ENCODE measurements around the gene C1orf232. TPM values are rescaled to one million over a fixed set of nuclear protein-coding genes. Genes with fewer than 3 reads are reported as not detected.

Gene C1orf232
- total and polyA plus RNA-seq, 2 donors (not counting 1 experiment from before 2014, with no cell fraction given): not detected

DNA sequence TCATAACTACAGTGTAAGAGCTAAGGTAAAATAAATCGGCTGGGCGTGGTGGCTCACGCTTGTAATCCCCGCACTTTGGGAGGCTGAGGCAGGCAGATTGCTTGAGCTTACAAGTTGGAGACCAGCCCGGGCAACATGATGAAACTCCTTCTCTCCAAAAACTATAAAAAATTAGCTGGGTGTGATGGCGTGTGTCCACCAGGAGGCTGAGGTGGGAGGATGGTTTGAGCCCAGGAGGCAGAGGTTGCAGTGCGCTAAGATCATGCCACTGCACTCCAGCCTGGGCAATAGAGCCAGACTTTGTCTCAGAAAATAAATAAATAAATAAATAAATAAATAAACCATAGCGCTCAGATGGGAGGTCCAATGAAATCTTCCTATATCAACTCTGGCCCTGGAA is 26.6 kb downstream of the C1orf232 start:
- H3K9ac ChIP-seq (ENCODE audit: low read length): no peak overlapping the region
- no peak overlapping the region for H3K4me3 Mint-ChIP-seq
- POLR2A ChIA-PET: interaction anchor here (0.6 kb wide), 1 partner anchor 78 kb away, joined by 4 read pairs; no protein-coding TSS in a partner anchor

DNA sequence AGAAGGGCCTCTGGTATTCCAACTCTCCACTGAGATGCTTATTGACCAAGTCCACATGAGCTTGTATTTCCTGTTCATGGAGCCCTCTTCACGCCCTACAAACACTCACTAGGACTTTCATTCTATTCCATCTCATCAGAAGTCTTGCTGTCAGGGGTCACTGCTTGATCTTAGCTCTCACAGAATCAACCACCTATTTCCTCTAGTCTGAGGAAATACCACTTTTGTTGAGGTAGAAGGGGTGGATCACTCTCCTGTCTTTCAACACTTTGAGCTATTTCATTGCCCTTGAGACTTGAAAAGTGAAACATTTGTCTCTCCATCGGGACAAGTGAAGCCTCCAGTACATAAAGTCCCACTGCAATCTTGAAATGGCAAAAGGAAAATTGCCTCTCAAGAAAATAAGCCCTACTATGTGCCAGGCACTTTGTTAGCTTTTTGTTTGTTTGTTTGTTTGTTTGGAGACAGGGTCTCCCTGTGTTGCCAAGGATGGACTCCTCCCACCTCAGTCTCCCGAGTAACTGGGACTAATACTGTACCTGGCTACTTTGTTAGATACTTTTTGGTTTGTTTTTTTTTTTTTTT is 29.7 kb downstream of the C1orf232 start:
- Mint-ChIP-seq H3K9me3 (ENCODE audit: insufficient read depth) (no peaks in the 10 kb centered on the region), H3K27me3 (no peaks in the 10 kb centered on the region), H3K4me3 (no peak overlapping the region), H3K4me1 (no peaks in the 10 kb centered on the region), H3K27ac (no peak overlapping the region)
- H2AFZ ChIP-seq (ENCODE audit: insufficient read depth, low read depth, low read length, poor library complexity, severe bottlenecking): no peak overlapping the region
- no peak overlapping the region for H3K9ac ChIP-seq (ENCODE audit: low read length)
- H3K36me3 ChIP-seq (replicated peaks in 1 of 2; ENCODE audit: control extremely low read depth in 1 of 2, control insufficient read depth in 1 of 2, extremely low read depth in 1 of 2, insufficient read depth in 2 of 2, low read length in 1 of 2): no peaks in the 10 kb centered on the region
- H3K9me3 ChIP-seq (ENCODE audit: control extremely low read depth in 1 of 3, control insufficient read depth in 2 of 3, insufficient read depth in 1 of 3, low read length in 2 of 3): peaks cover 0 to 4% (median 2%) of the 10 kb centered on the region in 3 donors
- no peaks in the 10 kb centered on the region for H3K27me3 ChIP-seq (replicated peaks in 1 of 4; ENCODE audit: control extremely low read depth in 1 of 4, control insufficient read depth in 3 of 4, insufficient read depth in 4 of 4, low read length in 3 of 4)
- H3K4me3 ChIP-seq (ENCODE audit: control extremely low read depth in 1 of 5, extremely low read depth in 1 of 5, insufficient read depth in 1 of 5, low read depth in 2 of 5, low read length in 4 of 5): no peak overlapping the region
- H3K27ac ChIP-seq (ENCODE audit: low read length in 2 of 2): no peak overlapping the region
- H4K20me1 ChIP-seq (ENCODE audit: control insufficient read depth, insufficient read depth, low read length, poor library complexity, severe bottlenecking): no peaks in the 10 kb centered on the region
- intact Hi-C loops (cut with micrococcal nuclease): no loop called here
- H3K4me1 ChIP-seq (ENCODE audit: control insufficient read depth in 2 of 2, insufficient read depth in 2 of 2, low read length in 2 of 2): no peaks in the 10 kb centered on the region
- ATAC-seq (ENCODE audit: low read depth): no peak
- DNase-seq: no peak
- H3K79me2 ChIP-seq (ENCODE audit: control insufficient read depth, insufficient read depth, low read length): no peaks in the 10 kb centered on the region
- ChIA-PET CTCF (interaction anchor here (0.7 to 1.5 kb wide), 6 partner anchors 11 to 278 kb away, joined by 3 to 6 read pairs (median 4); partner anchors contain the start of gene ZNF593), POLR2A (no interaction called here)
- TF ChIP-seq, protein P1, sequence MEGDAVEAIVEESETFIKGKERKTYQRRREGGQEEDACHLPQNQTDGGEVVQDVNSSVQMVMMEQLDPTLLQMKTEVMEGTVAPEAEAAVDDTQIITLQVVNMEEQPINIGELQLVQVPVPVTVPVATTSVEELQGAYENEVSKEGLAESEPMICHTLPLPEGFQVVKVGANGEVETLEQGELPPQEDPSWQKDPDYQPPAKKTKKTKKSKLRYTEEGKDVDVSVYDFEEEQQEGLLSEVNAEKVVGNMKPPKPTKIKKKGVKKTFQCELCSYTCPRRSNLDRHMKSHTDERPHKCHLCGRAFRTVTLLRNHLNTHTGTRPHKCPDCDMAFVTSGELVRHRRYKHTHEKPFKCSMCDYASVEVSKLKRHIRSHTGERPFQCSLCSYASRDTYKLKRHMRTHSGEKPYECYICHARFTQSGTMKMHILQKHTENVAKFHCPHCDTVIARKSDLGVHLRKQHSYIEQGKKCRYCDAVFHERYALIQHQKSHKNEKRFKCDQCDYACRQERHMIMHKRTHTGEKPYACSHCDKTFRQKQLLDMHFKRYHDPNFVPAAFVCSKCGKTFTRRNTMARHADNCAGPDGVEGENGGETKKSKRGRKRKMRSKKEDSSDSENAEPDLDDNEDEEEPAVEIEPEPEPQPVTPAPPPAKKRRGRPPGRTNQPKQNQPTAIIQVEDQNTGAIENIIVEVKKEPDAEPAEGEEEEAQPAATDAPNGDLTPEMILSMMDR (IDR thresholded peaks at IDR 0.05): no peak
- 83% methylated on average over 1 of the region's 3 CpGs for WGBS (ENCODE audit: insufficient coverage)
- H3K4me2 ChIP-seq (replicated peaks; ENCODE audit: low read depth, low read length, poor library complexity, severe bottlenecking): no peak overlapping the region

More for the DNA sequence above, 26.6 kb downstream of the C1orf232 start:
- ATAC-seq (ENCODE audit: low read depth) (no peak), DNase-seq (no peak)
- H3K79me2 ChIP-seq (ENCODE audit: control insufficient read depth, insufficient read depth, low read length): no peaks in the 10 kb centered on the region
- peaks cover 0 to 6% (median 0%) of the 10 kb centered on the region in 4 experiments for H3K27me3 ChIP-seq (replicated peaks in 1 of 4; ENCODE audit: control extremely low read depth in 1 of 4, control insufficient read depth in 3 of 4, insufficient read depth in 4 of 4, low read length in 3 of 4)
- no peak overlapping the region for H3K4me3 ChIP-seq (ENCODE audit: control extremely low read depth in 1 of 5, extremely low read depth in 1 of 5, insufficient read depth in 1 of 5, low read depth in 2 of 5, low read length in 4 of 5)
- WGBS (ENCODE audit: insufficient coverage): 100% methylated on average over 4 of the region's 8 CpGs
- H3K9me3 ChIP-seq (ENCODE audit: control extremely low read depth in 1 of 3, control insufficient read depth in 2 of 3, insufficient read depth in 1 of 3, low read length in 2 of 3): no peaks in the 10 kb centered on the region
- no peak overlapping the region for H3K4me2 ChIP-seq (replicated peaks; ENCODE audit: low read depth, low read length, poor library complexity, severe bottlenecking)
- intact Hi-C loops (cut with micrococcal nuclease): loop anchor here (10.0 kb wide), 1 partner anchor 247 kb away; no protein-coding TSS in a partner anchor
- H3K27ac ChIP-seq (ENCODE audit: low read length in 2 of 2): no peak overlapping the region
- CTCF ChIA-PET: interaction anchor here (0.8 to 13.1 kb wide), 4 partner anchors 37 to 246 kb away, joined by 3 to 336 read pairs (median 4); partner anchors contain the start of gene PDIK1L
- no peaks in the 10 kb centered on the region for H4K20me1 ChIP-seq (ENCODE audit: control insufficient read depth, insufficient read depth, low read length, poor library complexity, severe bottlenecking)
- peaks cover 3% of the 10 kb centered on the region for H3K4me1 Mint-ChIP-seq
- H3K4me1 ChIP-seq (ENCODE audit: control insufficient read depth in 2 of 2, insufficient read depth in 2 of 2, low read length in 2 of 2): peaks cover 4 to 6% of the 10 kb centered on the region in 2 donors
- peaks cover 3% of the 10 kb centered on the region for H3K27me3 Mint-ChIP-seq
- H3K27ac Mint-ChIP-seq: no peak overlapping the region
- H3K9me3 Mint-ChIP-seq (ENCODE audit: insufficient read depth): no peaks in the 10 kb centered on the region
- no peak overlapping the region for H2AFZ ChIP-seq (ENCODE audit: insufficient read depth, low read depth, low read length, poor library complexity, severe bottlenecking)
- no peaks in the 10 kb centered on the region for H3K36me3 ChIP-seq (replicated peaks in 1 of 2; ENCODE audit: control extremely low read depth in 1 of 2, control insufficient read depth in 1 of 2, extremely low read depth in 1 of 2, insufficient read depth in 2 of 2, low read length in 1 of 2)
- no peak for TF ChIP-seq EZH2 (IDR thresholded peaks at IDR 0.05; ENCODE audit: borderline replicate concordance, insufficient read depth, low read depth, low read length, poor library complexity, severe bottlenecking)
- TF ChIP-seq, protein P1 (IDR thresholded peaks at IDR 0.05): no peak

Data from B cell (primary cell).